ENCODE results near the gene MMAB.

MMAB gene

DNA sequence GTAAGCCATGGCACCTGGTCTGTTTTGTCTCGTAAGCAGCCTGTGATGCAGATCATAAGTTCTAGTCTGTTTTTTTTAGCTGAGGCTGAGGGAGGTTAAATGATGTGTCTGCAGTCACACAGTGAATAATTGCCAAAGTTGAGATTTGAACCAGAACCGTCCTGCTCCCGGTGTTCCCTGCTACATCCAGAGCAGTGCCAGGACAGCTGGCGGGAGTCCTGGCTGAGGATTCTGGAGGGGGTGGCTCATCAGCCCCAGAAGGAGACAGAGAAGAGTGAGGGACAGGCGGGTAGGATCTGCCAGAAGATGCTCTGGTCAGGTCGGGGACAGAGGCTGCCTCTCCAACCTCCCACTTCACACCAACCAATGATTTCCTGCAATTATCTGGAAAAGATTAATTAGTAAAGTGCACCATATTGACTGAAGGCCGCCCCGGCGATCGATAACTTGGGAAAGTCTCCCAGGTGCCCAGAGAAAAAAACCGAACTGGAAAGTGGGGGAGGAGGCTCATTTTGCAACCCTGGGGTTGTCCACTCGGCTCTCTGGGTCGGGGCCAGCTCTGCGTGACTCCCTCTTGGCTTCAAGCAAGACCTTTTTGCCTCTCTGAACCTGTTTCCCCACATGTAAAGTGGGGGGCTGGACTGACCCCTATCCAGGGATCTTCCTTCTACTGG lies 42.4 kb upstream of the MMAB start:
- H3K4me3 ChIP-seq (ENCODE audit: low read depth, low read length) = no peak overlapping the region
- in situ Hi-C loops (cut with HindIII; ENCODE audit: low sequenced_read_pairs) = no loop called here
- no peak for DNase-seq (ENCODE audit: low read depth)
- TF ChIP-seq, protein P1, sequence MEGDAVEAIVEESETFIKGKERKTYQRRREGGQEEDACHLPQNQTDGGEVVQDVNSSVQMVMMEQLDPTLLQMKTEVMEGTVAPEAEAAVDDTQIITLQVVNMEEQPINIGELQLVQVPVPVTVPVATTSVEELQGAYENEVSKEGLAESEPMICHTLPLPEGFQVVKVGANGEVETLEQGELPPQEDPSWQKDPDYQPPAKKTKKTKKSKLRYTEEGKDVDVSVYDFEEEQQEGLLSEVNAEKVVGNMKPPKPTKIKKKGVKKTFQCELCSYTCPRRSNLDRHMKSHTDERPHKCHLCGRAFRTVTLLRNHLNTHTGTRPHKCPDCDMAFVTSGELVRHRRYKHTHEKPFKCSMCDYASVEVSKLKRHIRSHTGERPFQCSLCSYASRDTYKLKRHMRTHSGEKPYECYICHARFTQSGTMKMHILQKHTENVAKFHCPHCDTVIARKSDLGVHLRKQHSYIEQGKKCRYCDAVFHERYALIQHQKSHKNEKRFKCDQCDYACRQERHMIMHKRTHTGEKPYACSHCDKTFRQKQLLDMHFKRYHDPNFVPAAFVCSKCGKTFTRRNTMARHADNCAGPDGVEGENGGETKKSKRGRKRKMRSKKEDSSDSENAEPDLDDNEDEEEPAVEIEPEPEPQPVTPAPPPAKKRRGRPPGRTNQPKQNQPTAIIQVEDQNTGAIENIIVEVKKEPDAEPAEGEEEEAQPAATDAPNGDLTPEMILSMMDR (IDR thresholded peaks at IDR 0.05; ENCODE audit: low read depth, low read length, missing control alignments) = no peak

- TF ChIP-seq, protein P1 (IDR thresholded peaks at IDR 0.05; ENCODE audit: low read depth, low read length, missing control alignments) = no peak
- DNase-seq (ENCODE audit: low read depth) = no peak
- in situ Hi-C loops (cut with HindIII; ENCODE audit: low sequenced_read_pairs) = no loop called here
- H3K4me3 ChIP-seq (ENCODE audit: low read depth, low read length) = no peak overlapping the region
Observed at GRCh38 chr12:109613649-109614455, 40.5 kb upstream of the MMAB start.

DNA sequence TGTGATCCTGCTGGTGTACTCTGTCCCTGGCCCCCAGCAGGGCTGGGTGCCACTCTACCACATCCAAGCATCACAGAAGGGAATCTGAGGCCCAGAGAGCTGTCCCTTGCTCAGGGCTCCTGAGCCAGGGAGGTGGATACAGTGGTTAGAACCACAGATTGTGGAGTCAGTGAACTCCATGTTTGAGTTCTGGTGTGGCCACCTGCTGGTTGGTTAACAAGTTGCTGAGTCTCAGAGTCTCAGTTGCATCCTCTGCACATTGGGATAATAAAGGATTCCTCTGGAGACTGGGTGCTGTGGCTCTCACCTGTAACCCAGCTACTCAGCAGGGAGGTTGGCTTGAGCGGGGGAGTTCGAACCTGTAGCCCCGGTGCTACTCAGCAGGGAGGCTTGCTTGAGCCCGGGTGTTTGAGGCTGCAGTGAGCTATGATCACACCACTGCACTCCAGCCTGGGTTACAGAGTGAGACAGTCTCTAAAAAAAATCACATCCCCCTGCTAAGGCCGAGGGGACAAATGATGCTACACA lies 39.7 kb upstream of the MMAB start:
- no peak for DNase-seq (ENCODE audit: low read depth)
- TF ChIP-seq, protein P1 (IDR thresholded peaks at IDR 0.05; ENCODE audit: low read depth, low read length, missing control alignments) = peak; percentile 37
- in situ Hi-C loops (cut with HindIII; ENCODE audit: low sequenced_read_pairs) = no loop called here
- no peak overlapping the region for H3K4me3 ChIP-seq (ENCODE audit: low read depth, low read length)

DNA sequence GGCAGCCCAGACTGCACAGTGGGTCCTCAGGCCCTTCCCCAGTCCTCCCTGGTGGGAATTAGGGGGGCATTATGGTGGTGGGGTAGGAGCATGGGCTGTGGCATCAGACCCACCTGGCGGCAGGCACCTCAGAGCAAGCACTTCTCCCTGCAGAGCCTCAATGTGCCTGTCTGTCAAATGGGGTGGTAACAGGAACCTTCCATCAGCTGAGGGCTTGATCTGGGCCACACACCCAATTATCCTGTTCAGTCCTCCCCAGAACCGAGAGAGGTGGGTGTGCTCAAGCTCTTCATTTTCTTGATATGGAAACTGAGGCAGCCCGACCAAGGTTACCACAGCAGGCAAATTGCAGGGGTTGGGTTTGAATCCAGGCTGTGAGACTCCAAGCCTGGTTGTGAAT lies 38.7 kb upstream of the MMAB start:
- TF ChIP-seq, protein P1 (IDR thresholded peaks at IDR 0.05; ENCODE audit: low read depth, low read length, missing control alignments) = no peak
- DNase-seq (ENCODE audit: low read depth) = no peak
- no peak overlapping the region for H3K4me3 ChIP-seq (ENCODE audit: low read depth, low read length)
- in situ Hi-C loops (cut with HindIII; ENCODE audit: low sequenced_read_pairs) = no loop called here

DNA sequence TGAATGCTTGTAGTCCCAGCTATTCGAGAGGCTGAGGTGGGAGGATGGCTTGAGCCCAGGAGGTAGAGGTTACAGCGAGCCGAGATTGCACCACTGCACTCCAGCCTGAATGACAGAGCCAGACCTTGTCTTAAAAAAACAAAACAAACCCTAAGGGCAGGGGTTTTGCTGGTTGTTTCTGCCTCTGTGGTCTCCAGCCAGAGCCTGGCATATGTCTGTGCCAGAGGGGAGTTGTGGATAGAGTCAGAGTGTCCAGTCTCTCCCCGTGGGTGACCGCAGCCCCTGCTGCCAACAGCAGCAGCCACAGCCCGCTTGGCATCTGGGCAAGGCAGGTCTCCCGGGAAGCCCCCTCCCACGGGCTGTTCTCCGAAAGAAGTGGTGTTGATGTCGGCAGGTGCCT lies 37.9 kb upstream of the MMAB start:
- TF ChIP-seq, protein P1 (IDR thresholded peaks at IDR 0.05; ENCODE audit: low read depth, low read length, missing control alignments) = no peak
- H3K4me3 ChIP-seq (ENCODE audit: low read depth, low read length) = no peak overlapping the region
- DNase-seq (ENCODE audit: low read depth) = no peak
- in situ Hi-C loops (cut with HindIII; ENCODE audit: low sequenced_read_pairs) = no loop called here

- in situ Hi-C loops (cut with HindIII; ENCODE audit: low sequenced_read_pairs) = no loop called here
- no peak for DNase-seq (ENCODE audit: low read depth)
- TF ChIP-seq, protein P1 (IDR thresholded peaks at IDR 0.05; ENCODE audit: low read depth, low read length, missing control alignments) = no peak
- H3K4me3 ChIP-seq (ENCODE audit: low read depth, low read length) = no peak overlapping the region
Observed at GRCh38 chr12:109610523-109610922, 37.2 kb upstream of the MMAB start.
